CD4-positive, alpha-beta T cell treated with Interleukin-1 beta for 1 hour (primary cell): Measurements from ENCODE around the gene R3HDML.
"Not testable (repeated sequence)": the region's sequence is repeated elsewhere in the genome, so short reads cannot be mapped to it uniquely, and the experiment has no call there.

Source experiments
- DNase-seq, 2 donors: peaks; one replicate each; pipeline ENCODE4 v3.0.0-alpha.2; 2020 to 2022

Gene R3HDML

GRCh38 chr20:44336725-44337380, at the start of gene R3HDML:
R3HDML (plus strand) TSS chr20:44337043; CDS start chr20:44337158, 115 bp downstream.
- DNase-seq, result no peak

- DNase-seq, result no peak
Measured at GRCh38 chr20:44287272-44288097, 49.4 kb upstream of the R3HDML start.

- peak in 1 of 2 donors; percentile 18 for DNase-seq
Measured at GRCh38 chr20:44288252-44288651, 48.6 kb upstream of the R3HDML start.

- no peak for DNase-seq
Measured at GRCh38 chr20:44291754-44292153, 45.1 kb upstream of the R3HDML start.

- no peak for DNase-seq
Measured at GRCh38 chr20:44296011-44296410, 40.8 kb upstream of the R3HDML start.

- no peak for DNase-seq
Measured at GRCh38 chr20:44297721-44298120, 39.1 kb upstream of the R3HDML start.

GRCh38 chr20:44299011-44299535, 37.8 kb upstream of the R3HDML start:
- DNase-seq, result not testable (repeated sequence)

GRCh38 chr20:44301285-44301684, 35.6 kb upstream of the R3HDML start:
- no peak for DNase-seq

- no peak for DNase-seq
Measured at GRCh38 chr20:44302026-44302669, 34.7 kb upstream of the R3HDML start.

GRCh38 chr20:44302736-44303135, 34.1 kb upstream of the R3HDML start:
- no peak for DNase-seq

GRCh38 chr20:44304383-44304782, 32.5 kb upstream of the R3HDML start:
- DNase-seq, result no peak

- no peak for DNase-seq
Measured at GRCh38 chr20:44306927-44307326, 29.9 kb upstream of the R3HDML start.

GRCh38 chr20:44309763-44310663, 26.8 kb upstream of the R3HDML start:
- DNase-seq, result no peak

GRCh38 chr20:44310664-44311639, 25.9 kb upstream of the R3HDML start, which contains the start of gene FITM2:
FITM2 (minus strand) TSS chr20:44311202; CDS start chr20:44311148, 54 bp downstream.
- DNase-seq, result peak; percentile 98

- DNase-seq, result no peak
Measured at GRCh38 chr20:44314870-44315269, 22.0 kb upstream of the R3HDML start.

GRCh38 chr20:44319839-44320422, 16.9 kb upstream of the R3HDML start:
- DNase-seq, result no peak

GRCh38 chr20:44324343-44324742, 12.5 kb upstream of the R3HDML start:
- no peak for DNase-seq

- no peak for DNase-seq
Measured at GRCh38 chr20:44326391-44327159, 10.3 kb upstream of the R3HDML start.

GRCh38 chr20:44327748-44328147, 9.1 kb upstream of the R3HDML start:
- DNase-seq, result not testable (repeated sequence)

- no peak for DNase-seq
Measured at GRCh38 chr20:44328428-44328827, 8.4 kb upstream of the R3HDML start.
